Measurements from ENCODE around the gene NOB1.

The NOB1 gene

GRCh38 chr16:69756705-69757104 is 2.0 kb upstream of the NOB1 start:
- TF ChIP-seq, protein P1, sequence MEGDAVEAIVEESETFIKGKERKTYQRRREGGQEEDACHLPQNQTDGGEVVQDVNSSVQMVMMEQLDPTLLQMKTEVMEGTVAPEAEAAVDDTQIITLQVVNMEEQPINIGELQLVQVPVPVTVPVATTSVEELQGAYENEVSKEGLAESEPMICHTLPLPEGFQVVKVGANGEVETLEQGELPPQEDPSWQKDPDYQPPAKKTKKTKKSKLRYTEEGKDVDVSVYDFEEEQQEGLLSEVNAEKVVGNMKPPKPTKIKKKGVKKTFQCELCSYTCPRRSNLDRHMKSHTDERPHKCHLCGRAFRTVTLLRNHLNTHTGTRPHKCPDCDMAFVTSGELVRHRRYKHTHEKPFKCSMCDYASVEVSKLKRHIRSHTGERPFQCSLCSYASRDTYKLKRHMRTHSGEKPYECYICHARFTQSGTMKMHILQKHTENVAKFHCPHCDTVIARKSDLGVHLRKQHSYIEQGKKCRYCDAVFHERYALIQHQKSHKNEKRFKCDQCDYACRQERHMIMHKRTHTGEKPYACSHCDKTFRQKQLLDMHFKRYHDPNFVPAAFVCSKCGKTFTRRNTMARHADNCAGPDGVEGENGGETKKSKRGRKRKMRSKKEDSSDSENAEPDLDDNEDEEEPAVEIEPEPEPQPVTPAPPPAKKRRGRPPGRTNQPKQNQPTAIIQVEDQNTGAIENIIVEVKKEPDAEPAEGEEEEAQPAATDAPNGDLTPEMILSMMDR (IDR thresholded peaks at IDR 0.05; ENCODE audit: extremely low read depth, missing control alignments) = no peak
- DNase-seq (ENCODE audit: low spot score) = no peak

- TF ChIP-seq, protein P1 (IDR thresholded peaks at IDR 0.05; ENCODE audit: extremely low read depth, missing control alignments) = no peak
- no peak for DNase-seq (ENCODE audit: low spot score)
Observed at GRCh38 chr16:69754143-69754468, 620 bp downstream of the NOB1 start.

DNA sequence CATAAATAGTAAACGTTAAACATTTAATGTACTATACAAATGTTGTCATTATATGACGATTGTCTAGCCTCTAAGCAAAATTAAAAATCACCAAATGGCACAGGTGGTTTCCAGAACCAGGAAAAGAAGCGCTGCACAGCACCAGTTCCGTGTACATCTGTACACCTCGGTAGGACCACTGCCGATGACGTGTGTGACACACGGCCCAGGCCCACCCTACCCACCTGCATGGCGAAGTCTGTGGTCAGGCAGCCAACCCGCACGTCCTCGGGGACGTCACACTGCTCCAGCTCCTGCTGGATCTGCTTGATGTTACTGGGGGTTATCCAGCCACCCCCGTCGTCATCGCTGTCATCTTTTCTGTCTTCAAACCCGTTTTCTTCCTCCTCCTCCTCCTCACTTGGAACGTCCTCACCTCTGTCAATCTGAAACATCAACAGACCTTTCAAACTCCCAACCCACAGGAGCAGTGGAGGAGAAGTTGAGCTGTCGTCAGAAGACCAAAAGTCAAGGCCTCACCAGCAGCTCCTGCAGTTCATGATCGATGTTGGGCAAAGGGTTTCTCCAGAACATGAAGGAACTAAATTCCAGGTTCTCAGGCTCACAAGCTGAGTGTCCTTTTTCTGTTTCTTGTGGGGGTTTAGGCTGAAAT is 5.9 kb downstream of the NOB1 start:
- DNase-seq (ENCODE audit: low spot score) = no peak
- TF ChIP-seq, protein P1 (IDR thresholded peaks at IDR 0.05; ENCODE audit: extremely low read depth, missing control alignments) = no peak

DNA sequence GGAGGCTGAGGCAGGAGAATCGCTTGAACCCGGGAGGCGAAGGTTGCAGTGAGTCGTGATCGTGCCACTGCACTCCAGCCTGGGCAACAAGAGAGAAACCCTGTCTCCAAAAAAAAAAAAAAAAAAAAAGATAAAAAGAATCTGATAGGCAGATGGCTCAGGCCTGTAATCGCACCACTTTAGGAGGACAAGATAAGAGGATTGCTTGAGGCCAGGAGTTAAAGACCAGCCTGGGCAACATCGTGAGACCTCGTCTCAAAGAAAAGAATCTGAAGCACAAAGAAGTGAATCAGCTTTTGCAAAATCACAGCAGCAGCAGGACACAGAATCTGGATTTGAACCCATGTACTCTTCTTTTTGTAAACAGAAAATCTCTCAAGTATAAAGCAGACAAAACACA is 7.6 kb downstream of the NOB1 start:
- no peak for DNase-seq (ENCODE audit: low spot score)
- TF ChIP-seq, protein P1 (IDR thresholded peaks at IDR 0.05; ENCODE audit: extremely low read depth, missing control alignments) = no peak

GRCh38 chr16:69745959-69746358 is 8.8 kb downstream of the NOB1 start:
- no peak for DNase-seq (ENCODE audit: low spot score)
- TF ChIP-seq, protein P1 (IDR thresholded peaks at IDR 0.05; ENCODE audit: extremely low read depth, missing control alignments) = no peak

GRCh38 chr16:69745232-69745612 is 9.5 kb downstream of the NOB1 start:
- TF ChIP-seq, protein P1 (IDR thresholded peaks at IDR 0.05; ENCODE audit: extremely low read depth, missing control alignments) = no peak
- no peak for DNase-seq (ENCODE audit: low spot score)

DNA sequence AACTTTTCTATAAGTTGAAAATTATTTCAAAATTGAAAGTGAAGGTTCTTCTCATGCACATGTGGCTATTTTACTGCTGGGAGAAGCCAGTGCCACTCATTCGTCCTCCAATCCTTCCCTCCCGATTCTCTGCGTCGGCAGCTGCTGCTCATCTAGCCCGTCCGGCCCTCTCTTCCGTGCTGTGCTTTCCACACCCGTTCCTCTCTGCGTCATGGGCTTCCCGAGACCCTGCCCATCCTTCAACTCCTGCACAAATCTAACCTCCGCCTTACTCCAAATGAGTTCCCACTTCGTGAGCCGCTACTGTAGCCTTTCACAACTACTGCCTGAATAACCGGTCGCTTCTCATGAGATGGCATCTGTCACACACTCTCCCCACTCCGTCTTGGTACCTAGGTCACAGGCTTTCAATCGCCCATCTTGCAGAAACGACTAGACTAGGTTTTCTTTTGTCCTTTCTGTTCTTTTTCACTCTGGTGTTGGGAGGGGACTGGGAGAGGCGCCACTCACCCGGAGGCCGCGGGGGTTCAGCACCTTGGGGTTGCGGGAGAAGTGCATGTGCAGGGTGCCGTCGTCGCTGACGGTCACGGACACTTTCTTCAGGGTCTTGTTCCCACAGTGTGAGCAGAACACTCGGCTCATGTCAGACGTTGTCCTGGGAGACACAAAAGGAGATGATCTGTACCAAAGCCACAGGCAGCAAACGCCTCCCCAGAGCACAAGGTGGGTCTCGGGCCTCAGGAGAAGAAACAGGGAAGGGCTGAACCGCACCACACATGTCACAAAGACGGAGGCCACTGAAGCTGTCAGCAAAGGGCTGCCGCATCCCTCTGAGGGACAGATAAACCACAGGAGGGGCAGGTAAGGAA is 10.1 kb downstream of the NOB1 start:
- TF ChIP-seq, protein P1 (IDR thresholded peaks at IDR 0.05; ENCODE audit: extremely low read depth, missing control alignments) = no peak

More for the DNA sequence above, 10.1 kb downstream of the NOB1 start:
- no peak for DNase-seq (ENCODE audit: low spot score)
